Measurements from ENCODE around the gene ADCY5.

The ADCY5 gene

GRCh38 chr3:123296261-123296660 lies 152.6 kb downstream of the ADCY5 start:
- DNase-seq = no peak

GRCh38 chr3:123295901-123296250 lies 153.0 kb downstream of the ADCY5 start:
- DNase-seq = no peak

GRCh38 chr3:123295171-123295900 lies 153.6 kb downstream of the ADCY5 start:
- no peak for DNase-seq

- no peak for DNase-seq
Measured at GRCh38 chr3:123294296-123294938, 154.5 kb downstream of the ADCY5 start.

- DNase-seq = peak in 1 of 2 experiments; percentile 16
Measured at GRCh38 chr3:123292321-123293310, 156.3 kb downstream of the ADCY5 start.

GRCh38 chr3:123291404-123291803 lies 157.5 kb downstream of the ADCY5 start:
- DNase-seq = no peak

- no peak for DNase-seq
Measured at GRCh38 chr3:123290962-123291361, 157.9 kb downstream of the ADCY5 start.

- DNase-seq = no peak
Measured at GRCh38 chr3:123290107-123290930, 158.6 kb downstream of the ADCY5 start.

- DNase-seq = no peak
Measured at GRCh38 chr3:123289391-123290106, 159.3 kb downstream of the ADCY5 start.

GRCh38 chr3:123287962-123288302 lies 161.0 kb downstream of the ADCY5 start:
- DNase-seq = no peak

- no peak for DNase-seq
Measured at GRCh38 chr3:123287051-123287961, 161.6 kb downstream of the ADCY5 start.

- DNase-seq = peak in 1 of 2 experiments; percentile 53
Measured at GRCh38 chr3:123286308-123287023, 162.4 kb downstream of the ADCY5 start.

GRCh38 chr3:123285931-123286307 lies 163.0 kb downstream of the ADCY5 start:
- DNase-seq = no peak

- DNase-seq = no peak
Measured at GRCh38 chr3:123285479-123285878, 163.4 kb downstream of the ADCY5 start.

GRCh38 chr3:123285066-123285465 lies 163.8 kb downstream of the ADCY5 start:
- no peak for DNase-seq

- no peak for DNase-seq
Measured at GRCh38 chr3:123284399-123285010, 164.4 kb downstream of the ADCY5 start.

- DNase-seq = no peak
Measured at GRCh38 chr3:123283657-123284398, 165.1 kb downstream of the ADCY5 start.

- DNase-seq = no peak
Measured at GRCh38 chr3:123283074-123283473, 165.8 kb downstream of the ADCY5 start.

- no peak for DNase-seq
Measured at GRCh38 chr3:123282461-123282860, 166.4 kb downstream of the ADCY5 start.

Measured in NCI-H524 (cell line).